ENCODE data around the gene DENND2A. TPM values are rescaled to one million over a fixed set of nuclear protein-coding genes. Genes with fewer than 3 reads are reported as not detected.

DENND2A gene
- total RNA-seq, 1 experiment from 2014 or later: not detected

DNA sequence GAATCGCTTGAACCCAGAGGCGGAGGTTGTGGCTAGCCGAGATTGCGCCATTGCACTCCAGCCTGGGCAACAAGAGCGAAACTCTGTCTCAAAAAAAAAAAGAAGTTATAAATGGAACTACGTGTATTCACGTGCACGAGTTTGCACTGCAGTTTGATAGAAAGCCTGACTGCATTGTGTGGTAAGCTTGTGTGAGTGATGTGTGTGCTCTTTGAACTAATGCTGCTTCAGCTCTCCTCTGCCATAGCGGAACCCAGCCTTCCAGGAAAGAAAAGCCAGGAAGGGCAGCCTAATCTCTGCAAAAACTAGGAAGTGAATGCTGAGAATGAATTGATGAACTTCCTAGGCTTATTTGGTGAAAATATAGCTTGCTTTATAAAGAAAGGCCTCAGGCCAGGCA lies 145.7 kb downstream of the DENND2A start:
- no peak for TF ChIP-seq CTCF (IDR thresholded peaks at IDR 0.05; ENCODE audit: unreplicated experiment)
- intact Hi-C loops (cut with micrococcal nuclease; ENCODE audit: unreplicated experiment): no loop called here
- Mint-ChIP-seq H3K27ac (ENCODE audit: unreplicated experiment) (no peak overlapping the region), H3K9me3 (ENCODE audit: low read depth, unreplicated experiment) (no peaks in the 10 kb centered on the region), H3K4me3 (ENCODE audit: low read depth, unreplicated experiment) (no peak overlapping the region), H3K4me1 (ENCODE audit: low read depth, unreplicated experiment) (no peaks in the 10 kb centered on the region), H3K27me3 (ENCODE audit: unreplicated experiment) (no peaks in the 10 kb centered on the region), H3K36me3 (ENCODE audit: insufficient read depth, unreplicated experiment) (no peaks in the 10 kb centered on the region)
- BruUV-seq (replicated peaks): no TSS peak
- CTCF ChIA-PET: interaction anchor here (0.7 kb wide), 1 partner anchor 16 kb away, joined by 5 read pairs; no protein-coding TSS in a partner anchor
- no peak for DNase-seq

- no peak overlapping the region for H3K27ac Mint-ChIP-seq (ENCODE audit: unreplicated experiment)
- CTCF ChIA-PET: interaction anchor here (0.6 kb wide), 1 partner anchor 15 kb away, joined by 5 read pairs; no protein-coding TSS in a partner anchor
- H3K4me1 Mint-ChIP-seq (ENCODE audit: low read depth, unreplicated experiment): peaks cover 9% of the 10 kb centered on the region
- TF ChIP-seq CTCF (IDR thresholded peaks at IDR 0.05; ENCODE audit: unreplicated experiment): no peak
- no peak overlapping the region for H3K4me3 Mint-ChIP-seq (ENCODE audit: low read depth, unreplicated experiment)
- no TSS peak for BruUV-seq (replicated peaks)
- intact Hi-C loops (cut with micrococcal nuclease; ENCODE audit: unreplicated experiment): no loop called here
- no peaks in the 10 kb centered on the region for H3K36me3 Mint-ChIP-seq (ENCODE audit: insufficient read depth, unreplicated experiment)
- no peaks in the 10 kb centered on the region for H3K27me3 Mint-ChIP-seq (ENCODE audit: unreplicated experiment)
- H3K9me3 Mint-ChIP-seq (ENCODE audit: low read depth, unreplicated experiment): no peaks in the 10 kb centered on the region
- no peak for DNase-seq
These were observed 151.6 kb downstream of the DENND2A start for GRCh38 chr7:140489026-140489359.

DNA sequence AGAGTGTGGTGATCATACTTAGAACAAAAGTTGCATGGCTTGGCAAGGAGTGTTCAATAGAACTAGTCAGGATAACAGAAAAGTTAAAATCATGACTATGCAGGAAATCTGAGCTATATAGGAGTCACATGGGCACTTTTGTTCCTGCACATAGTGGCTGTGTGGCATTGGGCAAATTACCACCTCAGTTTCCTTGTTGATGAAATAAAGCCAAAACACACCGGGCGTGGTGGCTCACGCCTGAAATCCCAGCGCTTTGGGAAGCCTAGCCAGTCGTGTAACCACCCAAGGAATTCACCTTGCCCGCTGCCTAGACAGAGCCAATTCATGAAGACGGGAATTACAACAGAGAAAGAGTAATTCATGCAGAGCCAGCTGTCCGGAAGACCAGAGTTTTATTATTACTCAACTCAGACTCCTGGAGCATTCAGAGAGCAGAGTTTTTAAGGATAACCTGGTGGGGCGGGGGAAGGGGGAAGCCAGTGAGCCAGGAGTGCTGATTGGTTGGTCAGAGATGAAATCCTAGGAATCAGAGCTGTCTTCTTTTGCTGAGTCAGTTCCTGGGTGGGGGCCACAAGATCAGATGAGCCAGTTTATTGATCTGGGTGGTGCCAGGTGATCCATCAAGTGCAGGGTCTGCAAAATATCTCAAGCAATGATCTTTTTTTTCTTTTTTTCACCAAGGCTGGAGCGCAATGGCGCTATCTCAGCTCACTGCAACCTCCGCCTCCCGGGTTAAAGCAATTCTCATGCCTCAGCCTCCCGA lies 154.9 kb downstream of the DENND2A start:
- H3K9me3 Mint-ChIP-seq (ENCODE audit: low read depth, unreplicated experiment): no peaks in the 10 kb centered on the region
- peaks cover 9% of the 10 kb centered on the region for H3K4me1 Mint-ChIP-seq (ENCODE audit: low read depth, unreplicated experiment)
- no peaks in the 10 kb centered on the region for H3K27me3 Mint-ChIP-seq (ENCODE audit: unreplicated experiment)
- intact Hi-C loops (cut with micrococcal nuclease; ENCODE audit: unreplicated experiment): no loop called here
- TF ChIP-seq CTCF (IDR thresholded peaks at IDR 0.05; ENCODE audit: unreplicated experiment): no peak
- DNase-seq: peak; percentile 13
- H3K36me3 Mint-ChIP-seq (ENCODE audit: insufficient read depth, unreplicated experiment): no peaks in the 10 kb centered on the region
- H3K27ac Mint-ChIP-seq (ENCODE audit: unreplicated experiment): peak overlapping the region; percentile 52
- CTCF ChIA-PET: no interaction called here
- H3K4me3 Mint-ChIP-seq (ENCODE audit: low read depth, unreplicated experiment): no peak overlapping the region
- no TSS peak for BruUV-seq (replicated peaks)

GRCh38 chr7:140484951-140485499 lies 155.6 kb downstream of the DENND2A start:
- BruUV-seq (replicated peaks): no TSS peak
- CTCF ChIA-PET: no interaction called here
- H3K27me3 Mint-ChIP-seq (ENCODE audit: unreplicated experiment): no peaks in the 10 kb centered on the region

More at GRCh38 chr7:140484951-140485499, 155.6 kb downstream of the DENND2A start:
- no peaks in the 10 kb centered on the region for H3K9me3 Mint-ChIP-seq (ENCODE audit: low read depth, unreplicated experiment)
- H3K27ac Mint-ChIP-seq (ENCODE audit: unreplicated experiment): peak overlapping the region; percentile 52
- H3K4me1 Mint-ChIP-seq (ENCODE audit: low read depth, unreplicated experiment): peaks cover 9% of the 10 kb centered on the region
- H3K4me3 Mint-ChIP-seq (ENCODE audit: low read depth, unreplicated experiment): no peak overlapping the region
- no peaks in the 10 kb centered on the region for H3K36me3 Mint-ChIP-seq (ENCODE audit: insufficient read depth, unreplicated experiment)
- no peak for DNase-seq
- no peak for TF ChIP-seq CTCF (IDR thresholded peaks at IDR 0.05; ENCODE audit: unreplicated experiment)
- intact Hi-C loops (cut with micrococcal nuclease; ENCODE audit: unreplicated experiment): no loop called here
